Neuronal stem cell (in vitro differentiated cells): ENCODE measurements around the gene UNCX.
A peak's percentile ranks its signal among the peaks of the same experiment; 100 is the strongest.
"Not testable (repeated sequence)": the region's sequence is repeated elsewhere in the genome, so short reads cannot be mapped to it uniquely, and the experiment has no call there.

Experiments used
- DNase-seq: peaks from one replicate; pipeline ENCODE4 v3.0.0-alpha.2; 2013; ENCODE audit warnings: low spot score
- H2AFZ ChIP-seq: one replicate; pipeline ENCODE4 v1.6.1; 2013; ENCODE audit warnings: mild to moderate bottlenecking, low read length, inconsistent platforms
- H2AK5ac ChIP-seq: 2 replicates; pipeline ENCODE4 v1.6.1; 2013; ENCODE audit warnings: low read depth, mild to moderate bottlenecking, inconsistent platforms, low read length, moderate library complexity, mixed read lengths
- H2BK120ac ChIP-seq: 2 replicates; pipeline ENCODE4 v1.6.1; 2013; ENCODE audit warnings: low read depth, mild to moderate bottlenecking, inconsistent platforms, low read length, moderate library complexity, mixed read lengths
- H2BK12ac ChIP-seq: one replicate; pipeline ENCODE4 v1.6.1; 2013; ENCODE audit warnings: low read length, inconsistent platforms
- H2BK15ac ChIP-seq: 2 replicates; pipeline ENCODE4 v1.6.1; 2013; ENCODE audit warnings: mild to moderate bottlenecking, low read length, inconsistent platforms, mixed read lengths
- H2BK5ac ChIP-seq: one replicate; pipeline ENCODE4 v1.6.1; 2013; ENCODE audit warnings: inconsistent platforms, mild to moderate bottlenecking, low read length, moderate library complexity
- H3K14ac ChIP-seq: one replicate; pipeline ENCODE4 v1.6.1; 2013; ENCODE audit warnings: low read length, inconsistent platforms
- H3K18ac ChIP-seq: 2 replicates; pipeline ENCODE4 v1.6.1; 2013; ENCODE audit warnings: low read length, inconsistent platforms
- H3K23ac ChIP-seq: 2 replicates; pipeline ENCODE4 v1.6.1; 2013; ENCODE audit warnings: low read depth, mild to moderate bottlenecking, mixed read lengths, low read length, inconsistent platforms; ENCODE audit not compliant: poor library complexity
- H3K27ac ChIP-seq: replicated peaks from 3 replicates; pipeline ENCODE4 v1.5.1; 2013; ENCODE audit warnings: low read length, inconsistent platforms
- H3K27me3 ChIP-seq, 3 experiments: 2 replicates each; pipeline ENCODE4 v1.6.1; 2013; ENCODE audit warnings: low read length in 3 of 3, mild to moderate bottlenecking in 2 of 3, inconsistent platforms in 1 of 3, low read depth in 1 of 3, mixed read lengths in 1 of 3, moderate library complexity in 1 of 3; ENCODE audit not compliant: control insufficient read depth in 3 of 3, insufficient read depth in 3 of 3
- H3K36me3 ChIP-seq, 2 donors: replicated peaks in 1 of 2; 2 replicates each; pipeline ENCODE4 v1.6.1; 2013; ENCODE audit warnings: low read length in 2 of 2; ENCODE audit not compliant: control insufficient read depth in 2 of 2, insufficient read depth in 2 of 2
- H3K4ac ChIP-seq: 2 replicates; pipeline ENCODE4 v1.6.1; 2013; ENCODE audit warnings: inconsistent platforms, mild to moderate bottlenecking, low read length, moderate library complexity
- H3K4me1 ChIP-seq, 2 donors: 1 replicate in 1 of 2; 2 replicates in 1 of 2; pipeline ENCODE4 v1.6.1; 2013; ENCODE audit warnings: low read length in 2 of 2, low read depth in 1 of 2; ENCODE audit not compliant: control insufficient read depth in 2 of 2, insufficient read depth in 1 of 2
- H3K4me2 ChIP-seq: one replicate; pipeline ENCODE4 v1.6.1; 2013; ENCODE audit warnings: mild to moderate bottlenecking, low read length, inconsistent platforms; ENCODE audit not compliant: insufficient read depth, poor library complexity, severe bottlenecking
- H3K4me3 ChIP-seq, 2 donors: 2 replicates each; pipeline ENCODE4 v1.5.1; 2013; ENCODE audit warnings: low read length in 2 of 2, mild to moderate bottlenecking in 2 of 2, inconsistent platforms in 1 of 2, moderate library complexity in 1 of 2
- H3K79me1 ChIP-seq: one replicate; pipeline ENCODE4 v1.6.1; 2013; ENCODE audit warnings: low read depth, mild to moderate bottlenecking, inconsistent platforms, low read length, moderate library complexity
- H3K9ac ChIP-seq: one replicate; pipeline ENCODE4 v1.6.1; 2013; ENCODE audit warnings: mild to moderate bottlenecking, low read depth, low read length, inconsistent platforms; ENCODE audit not compliant: poor library complexity
- H3K9me3 ChIP-seq, 2 donors: replicated peaks in 1 of 2; 2 replicates each; pipeline versions ENCODE3 to v1.6.1; 2013; ENCODE audit warnings: low read length in 2 of 2, mild to moderate bottlenecking in 2 of 2, inconsistent platforms in 1 of 2, low read depth in 1 of 2, mixed read lengths in 1 of 2, moderate library complexity in 1 of 2; ENCODE audit not compliant: control insufficient read depth in 2 of 2, insufficient read depth in 1 of 2
- H4K8ac ChIP-seq: one replicate; pipeline ENCODE4 v1.6.1; 2013; ENCODE audit warnings: low read depth, mild to moderate bottlenecking, inconsistent platforms, low read length, moderate library complexity
- H4K91ac ChIP-seq: one replicate; pipeline ENCODE4 v1.6.1; 2013; ENCODE audit warnings: low read length, low read depth, mild to moderate bottlenecking, inconsistent platforms; ENCODE audit not compliant: poor library complexity
- WGBS, 2 donors: extraction: QIAGEN DNeasy Blood & Tissue Kit; methylation state at CpG; one replicate each; pipeline ENCODE4 v1.1.7; 2013; ENCODE audit warnings: missing lambda C conversion rate in 2 of 2, mixed read lengths in 1 of 2; ENCODE audit not compliant: insufficient read length in 2 of 2, insufficient replicate concordance in 1 of 2; ENCODE audit errors: extremely low coverage in 2 of 2; 5-methylcytosine and 5-hydroxymethylcytosine counted together

UNCX gene

DNA sequence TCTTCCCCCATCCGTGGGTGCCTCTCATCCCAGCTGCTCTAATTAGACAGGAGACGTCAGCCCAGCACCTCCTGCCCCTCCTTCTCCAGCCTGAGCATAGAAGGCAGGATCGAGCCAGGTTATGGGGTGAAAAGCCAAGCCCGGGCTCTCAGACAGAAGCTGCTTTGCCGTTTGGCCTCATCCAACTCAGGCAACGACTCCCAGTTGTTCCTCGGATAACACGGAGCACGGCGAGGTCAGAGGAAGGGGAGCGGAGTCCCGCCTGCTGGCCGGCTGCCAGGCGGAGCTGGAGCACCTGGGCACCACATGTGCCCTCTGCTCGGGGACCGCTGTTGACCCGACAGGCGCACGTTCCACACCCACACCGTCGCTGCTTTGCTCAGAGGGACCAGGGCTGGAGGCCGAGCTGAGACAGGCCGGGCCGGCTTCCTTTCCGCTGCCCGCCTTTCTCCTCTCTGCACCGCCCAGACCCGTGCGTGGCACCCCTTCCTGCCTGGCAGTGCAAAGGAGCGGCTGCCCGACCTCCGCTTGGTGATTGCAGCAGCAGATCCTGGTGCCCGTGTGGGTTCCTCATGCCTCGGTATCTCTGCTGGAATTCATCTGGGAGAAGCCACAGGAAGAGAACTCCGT lies 21.6 kb upstream of the UNCX start:
- Histone ChIP-seq H2BK12ac (no peak overlapping the region), H3K4me3 (no peak overlapping the region), H3K23ac (peak overlapping the region; percentile 73), H3K9ac (peak overlapping the region; percentile 78), H2BK15ac (peak overlapping the region; percentile 81), H3K36me3 (no peaks in the 10 kb centered on the region), H2BK5ac (peak overlapping the region; percentile 77), H2AK5ac (peak overlapping the region; percentile 84), H3K27ac (no peak overlapping the region), H2BK120ac (no peak overlapping the region), H3K4ac (peak overlapping the region; percentile 53), H4K8ac (no peak overlapping the region), H3K18ac (peak overlapping the region; percentile 92), H3K79me1 (no peaks in the 10 kb centered on the region), H3K27me3 (peaks cover 0 to 73% (median 0%) of the 10 kb centered on the region in 3 experiments), H3K14ac (no peak overlapping the region), H4K91ac (no peak overlapping the region), H3K9me3 (no peaks in the 10 kb centered on the region), H2AFZ (no peak overlapping the region), H3K4me2 (no peak overlapping the region), H3K4me1 (no peaks in the 10 kb centered on the region)
- no peak for DNase-seq
- no CpG with 5 or more reads among the region's 35 CpGs for WGBS, 2 donors

DNA sequence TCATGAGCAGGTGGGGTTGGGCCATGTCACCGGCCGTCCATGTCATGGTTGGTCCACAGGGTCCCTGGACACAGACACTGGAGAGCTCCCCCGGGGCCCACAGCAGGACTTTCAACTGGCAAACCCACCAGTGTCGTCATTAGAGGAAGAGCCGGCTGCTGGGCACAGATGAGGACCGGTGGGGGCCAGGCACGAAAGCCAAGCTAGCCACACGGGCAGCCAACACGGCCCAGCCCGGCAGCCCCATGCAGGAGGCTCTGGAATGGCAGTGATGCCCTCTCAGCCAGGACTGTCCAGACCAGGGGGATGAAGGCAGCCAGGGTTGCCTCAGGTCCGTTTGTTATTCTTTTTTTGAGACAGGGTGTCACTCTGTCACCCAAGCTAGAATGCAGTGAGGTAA lies 21.1 kb upstream of the UNCX start:
- no peak overlapping the region for H4K8ac ChIP-seq
- H3K27me3 ChIP-seq: peaks cover 0 to 73% (median 0%) of the 10 kb centered on the region in 3 experiments
- no peaks in the 10 kb centered on the region for H3K79me1 ChIP-seq

DNA sequence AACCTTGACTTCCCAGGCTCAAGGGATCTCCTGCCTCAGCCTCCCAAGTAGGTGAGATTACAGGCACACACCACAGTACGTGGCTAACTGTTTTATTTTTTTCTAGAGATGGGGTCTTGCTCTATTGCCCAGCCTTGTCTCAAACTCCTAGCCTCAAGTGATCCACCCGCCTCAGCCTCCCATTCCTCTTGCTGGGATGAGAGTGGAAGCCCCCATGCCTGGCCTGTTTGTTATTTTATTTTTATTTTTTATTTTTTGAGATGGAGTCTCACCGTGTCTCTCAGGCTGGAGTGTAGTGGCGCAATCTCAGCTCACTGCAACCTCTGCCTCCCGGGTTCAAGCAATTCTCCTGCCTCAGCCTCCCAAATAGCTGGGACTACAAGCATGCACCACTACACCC lies 20.6 kb upstream of the UNCX start:
- not testable (repeated sequence) for H4K8ac ChIP-seq, H4K91ac ChIP-seq, H3K18ac ChIP-seq, H3K79me1 ChIP-seq, H2BK120ac ChIP-seq, H2AFZ ChIP-seq, H2BK12ac ChIP-seq, H3K36me3 ChIP-seq, DNase-seq, H3K23ac ChIP-seq, H3K14ac ChIP-seq, H3K9me3 ChIP-seq, H3K27ac ChIP-seq, H3K4ac ChIP-seq, H3K4me3 ChIP-seq, H2BK5ac ChIP-seq, H3K4me2 ChIP-seq, H3K4me1 ChIP-seq, H3K9ac ChIP-seq
- Histone ChIP-seq H3K27me3 (peaks cover 0 to 73% (median 0%) of the 10 kb centered on the region in 3 experiments), H2BK15ac (peak overlapping the region; percentile 81), H2AK5ac (peak overlapping the region; percentile 84)
- WGBS, 2 donors: no CpG with 5 or more reads among the region's 5 CpGs

More for the DNA sequence above, 21.1 kb upstream of the UNCX start:
- Histone ChIP-seq H3K4me1 (no peaks in the 10 kb centered on the region), H3K4ac (no peak overlapping the region), H3K23ac (no peak overlapping the region), H2BK120ac (no peak overlapping the region), H2BK5ac (peak overlapping the region; percentile 77), H2AK5ac (peak overlapping the region; percentile 84), H3K4me2 (no peak overlapping the region), H3K9ac (no peak overlapping the region), H2AFZ (no peak overlapping the region), H3K9me3 (no peaks in the 10 kb centered on the region), H3K18ac (peak overlapping the region; percentile 92), H2BK12ac (no peak overlapping the region), H3K14ac (peak overlapping the region; percentile 71), H3K4me3 (no peak overlapping the region), H3K36me3 (no peaks in the 10 kb centered on the region), H3K27ac (no peak overlapping the region), H2BK15ac (peak overlapping the region; percentile 81), H4K91ac (no peak overlapping the region)
- WGBS, 2 donors: no CpG with 5 or more reads among the region's 11 CpGs
- DNase-seq: no peak

DNA sequence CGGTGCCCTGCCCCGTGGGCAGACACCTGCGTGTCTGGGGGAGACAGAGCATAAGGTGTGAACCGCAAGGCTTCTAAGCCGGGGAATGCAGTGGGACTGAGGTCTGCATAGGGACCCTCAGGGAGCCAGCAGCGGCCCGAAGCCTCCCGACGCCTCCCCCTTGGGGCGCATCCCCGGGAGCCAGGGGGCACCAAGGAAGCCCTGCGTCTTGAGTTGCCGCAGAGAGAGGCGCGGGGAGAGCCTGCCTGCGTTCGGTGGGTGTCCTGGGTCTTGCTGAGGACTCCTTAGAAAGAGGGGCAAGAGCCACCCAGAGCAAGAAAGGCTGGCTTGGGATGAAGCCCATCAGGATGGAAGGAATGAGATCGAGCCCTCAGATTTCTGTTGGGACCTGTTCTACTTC lies 18.2 kb upstream of the UNCX start:
- Histone ChIP-seq H3K79me1 (no peaks in the 10 kb centered on the region), H3K23ac (no peak overlapping the region), H3K27me3 (peaks cover 0 to 76% (median 2%) of the 10 kb centered on the region in 3 experiments), H4K91ac (no peak overlapping the region), H2BK5ac (no peak overlapping the region), H2AFZ (no peak overlapping the region), H3K36me3 (no peaks in the 10 kb centered on the region), H4K8ac (no peak overlapping the region), H3K27ac (no peak overlapping the region), H3K4me3 (no peak overlapping the region), H2AK5ac (peak overlapping the region; percentile 75), H3K4me1 (peaks cover 0 to 5% of the 10 kb centered on the region in 2 donors), H3K14ac (no peak overlapping the region), H2BK12ac (no peak overlapping the region), H2BK120ac (no peak overlapping the region), H3K18ac (peak overlapping the region; percentile 52), H2BK15ac (no peak overlapping the region), H3K9ac (no peak overlapping the region), H3K4ac (no peak overlapping the region), H3K9me3 (no peaks in the 10 kb centered on the region), H3K4me2 (no peak overlapping the region)
- WGBS, 2 donors: no CpG with 5 or more reads among the region's 18 CpGs
- no peak for DNase-seq
